Stomach (tissue), 9 donors: Measurements from ENCODE around the gene ARID1B. TPM values are rescaled to one million over a fixed set of nuclear protein-coding genes. Genes with fewer than 3 reads are reported as not detected.

Source experiments
- DNase-seq, 2 donors: peaks; one replicate each; pipeline versions ENCODE4 v3.0.0 to v3.0.0-alpha.2; 2013 to 2019
- H3K27ac ChIP-seq, 5 donors: fragments of 200-600 bp in 4 of 5; sonication (generic) in 4 of 5; one replicate each; pipeline ENCODE4 v1.5.1; 2013 to 2019; ENCODE audit warnings: mild to moderate bottlenecking in 1 of 5, moderate library complexity in 1 of 5
- H3K27me3 ChIP-seq, 3 donors: fragments of 200-600 bp; sonication (generic); one replicate each; pipeline ENCODE4 v1.5.1; 2017 to 2019; ENCODE audit warnings: mixed run types in 1 of 3
- H3K36me3 ChIP-seq, 4 donors: fragments of 200-600 bp; sonication (generic); 1 replicate in 3 of 4; 2 replicates in 1 of 4; pipeline ENCODE4 v1.5.1; 2016 to 2019
- H3K4me1 ChIP-seq, 4 donors: fragments of 200-600 bp; sonication (generic); one replicate each; pipeline ENCODE4 v1.5.1; 2016 to 2019
- H3K4me3 ChIP-seq, 4 donors: fragments of 200-600 bp; sonication (generic) in 3 of 4; one replicate each; pipeline ENCODE4 v1.5.1; 2016 to 2019; ENCODE audit warnings: mild to moderate bottlenecking in 1 of 4
- H3K9me3 ChIP-seq, 4 donors: fragments of 200-600 bp; sonication (generic); one replicate each; pipeline ENCODE4 v1.5.1; 2016 to 2019
- CTCF ChIP-seq, 7 experiments: fragments of 450-650 bp in 4 of 7; fragments of 200-600 bp in 3 of 7; sonication (generic) in 3 of 7; IDR thresholded peaks; one replicate each; pipeline ENCODE4 v1.5.1; 2016 to 2019; ENCODE audit warnings: antibody characterized with exemption in 7 of 7, control low read depth in 2 of 7, mild to moderate bottlenecking in 1 of 7
- EP300 ChIP-seq: sonication (generic); formaldehyde crosslinking; IDR thresholded peaks from one replicate; pipeline ENCODE4 v1.6.1; 2017; ENCODE audit warnings: antibody characterized with exemption
- POLR2A ChIP-seq, 4 donors: fragments of 450-650 bp; IDR thresholded peaks; one replicate each; pipeline ENCODE4 v1.6.1; 2016; ENCODE audit warnings: antibody characterized with exemption in 4 of 4, control low read depth in 2 of 4, mild to moderate bottlenecking in 1 of 4, moderate library complexity in 1 of 4
- POLR2AphosphoS5 ChIP-seq, 3 donors: sonication (generic); formaldehyde crosslinking; IDR thresholded peaks; one replicate each; pipeline ENCODE4 v1.6.1; 2016; ENCODE audit warnings: antibody characterized with exemption in 3 of 3
- WGBS, 5 donors: extraction: QIAGEN DNeasy Blood & Tissue Kit in 3 of 5; methylation state at CpG; one replicate each; pipeline versions ENCODE4 v1.1.5 to v1.1.7; 2013 to 2018; 5-methylcytosine and 5-hydroxymethylcytosine counted together
- intact Hi-C: fragments of 100-400 bp; cut with DNase I; formaldehyde crosslinking; loops from one replicate; pipeline ENCODE4 v1.15.1; 2023; ENCODE audit warnings: low total_unique reads
- polyA plus RNA-seq, 3 donors: library from polyadenylated mRNA; stranded (reverse); fragments of 200-250 nt; gene quantifications; one replicate each; pipeline ENCODE4 v1.2.3, GENCODE V29; 2013
- total RNA-seq, 5 donors: library from RNA; depleted of rRNA; stranded (reverse); fragments of >200 nt; gene quantifications; one replicate each; pipeline versions ENCODE4 v1.1.0 to v1.2.3, GENCODE V29; 2014 to 2016
- donor health status: healthy with polysubstance abuse.
- donor health status: Bipolar disorder and iron deficiency.
- donor health status: healthy.

The ARID1B gene
- total and polyA plus RNA-seq, 8 donors: 8.8 to 183 (median 48.3) TPM

GRCh38 chr6:156897907-156898531, 120.8 kb downstream of the ARID1B start:
- TF ChIP-seq POLR2A (IDR thresholded peaks at IDR 0.05): no peak
- TF ChIP-seq POLR2AphosphoS5 (IDR thresholded peaks at IDR 0.05): no peak
- TF ChIP-seq EP300: no peak
- TF ChIP-seq CTCF (IDR thresholded peaks at IDR 0.05): no peak
- intact Hi-C loops: no loop called here
- no peak overlapping the region for H3K4me3 ChIP-seq
- H3K36me3 ChIP-seq: no peaks in the 10 kb centered on the region
- DNase-seq: no peak
- no peak overlapping the region for H3K27ac ChIP-seq
- peaks cover 5 to 42% (median 13%) of the 10 kb centered on the region in 4 donors for H3K4me1 ChIP-seq
- H3K27me3 ChIP-seq: no peaks in the 10 kb centered on the region
- no peaks in the 10 kb centered on the region for H3K9me3 ChIP-seq
- 88 to 94% (median 93%) methylated on average over 13 of the region's 13 CpGs for WGBS, 5 donors

GRCh38 chr6:156899071-156899470, 121.9 kb downstream of the ARID1B start:
- 91 to 96% (median 96%) methylated on average over 3 to 4 of the region's 4 CpGs for WGBS, 5 donors
- H3K27ac ChIP-seq: no peak overlapping the region
- no peak for DNase-seq
- no peaks in the 10 kb centered on the region for H3K36me3 ChIP-seq
- H3K4me1 ChIP-seq: peaks cover 5 to 36% (median 13%) of the 10 kb centered on the region in 4 donors
- H3K4me3 ChIP-seq: no peak overlapping the region
- no peaks in the 10 kb centered on the region for H3K27me3 ChIP-seq
- TF ChIP-seq POLR2A (IDR thresholded peaks at IDR 0.05) (no peak), EP300 (no peak), POLR2AphosphoS5 (IDR thresholded peaks at IDR 0.05) (no peak), CTCF (IDR thresholded peaks at IDR 0.05) (no peak)
- intact Hi-C loops: no loop called here
- H3K9me3 ChIP-seq: no peaks in the 10 kb centered on the region

GRCh38 chr6:156899532-156900135, 122.5 kb downstream of the ARID1B start:
- no peak overlapping the region for H3K4me3 ChIP-seq
- H3K27ac ChIP-seq: no peak overlapping the region
- intact Hi-C loops: no loop called here
- H3K9me3 ChIP-seq: no peaks in the 10 kb centered on the region
- no peaks in the 10 kb centered on the region for H3K36me3 ChIP-seq
- peaks cover 5 to 36% (median 13%) of the 10 kb centered on the region in 4 donors for H3K4me1 ChIP-seq
- no peak for DNase-seq
- TF ChIP-seq CTCF (IDR thresholded peaks at IDR 0.05) (no peak), EP300 (no peak), POLR2A (IDR thresholded peaks at IDR 0.05) (no peak), POLR2AphosphoS5 (IDR thresholded peaks at IDR 0.05) (no peak)
- H3K27me3 ChIP-seq: no peaks in the 10 kb centered on the region
- 80 to 91% (median 85%) methylated on average over 8 of the region's 8 CpGs for WGBS, 5 donors

- DNase-seq: no peak
- H3K27ac ChIP-seq: no peak overlapping the region
- no peaks in the 10 kb centered on the region for H3K36me3 ChIP-seq
- TF ChIP-seq CTCF (IDR thresholded peaks at IDR 0.05): no peak
- TF ChIP-seq EP300: no peak
- TF ChIP-seq POLR2AphosphoS5 (IDR thresholded peaks at IDR 0.05): no peak
- no peak for TF ChIP-seq POLR2A (IDR thresholded peaks at IDR 0.05)
- H3K9me3 ChIP-seq: no peaks in the 10 kb centered on the region
- H3K4me1 ChIP-seq: peaks cover 5 to 36% (median 13%) of the 10 kb centered on the region in 4 donors
- intact Hi-C loops: no loop called here
- no peak overlapping the region for H3K4me3 ChIP-seq
- H3K27me3 ChIP-seq: no peaks in the 10 kb centered on the region
These were observed 123.1 kb downstream of the ARID1B start for GRCh38 chr6:156900292-156900691.
